Esophagus squamous epithelium (tissue), 4 donors: ENCODE results near the gene NAA80.
"Not testable (repeated sequence)": the region's sequence is repeated elsewhere in the genome, so short reads cannot be mapped to it uniquely, and the experiment has no call there.

Source experiments
- POLR2A ChIP-seq, 4 donors: fragments of 450-650 bp; IDR thresholded peaks; one replicate each; pipeline ENCODE4 v1.6.1; 2017; ENCODE audit warnings: antibody characterized with exemption in 4 of 4, mild to moderate bottlenecking in 4 of 4, moderate library complexity in 3 of 4
- TF ChIP-seq, protein P1 (sequence below), 6 experiments: fragments of 450-650 bp in 4 of 6; fragments of 200-600 bp in 2 of 6; sonication (generic) in 2 of 6; IDR thresholded peaks; one replicate each; pipeline ENCODE4 v1.5.1; 2016 to 2019; ENCODE audit warnings: antibody characterized with exemption in 6 of 6, mild to moderate bottlenecking in 4 of 6, moderate library complexity in 4 of 6

DNA sequence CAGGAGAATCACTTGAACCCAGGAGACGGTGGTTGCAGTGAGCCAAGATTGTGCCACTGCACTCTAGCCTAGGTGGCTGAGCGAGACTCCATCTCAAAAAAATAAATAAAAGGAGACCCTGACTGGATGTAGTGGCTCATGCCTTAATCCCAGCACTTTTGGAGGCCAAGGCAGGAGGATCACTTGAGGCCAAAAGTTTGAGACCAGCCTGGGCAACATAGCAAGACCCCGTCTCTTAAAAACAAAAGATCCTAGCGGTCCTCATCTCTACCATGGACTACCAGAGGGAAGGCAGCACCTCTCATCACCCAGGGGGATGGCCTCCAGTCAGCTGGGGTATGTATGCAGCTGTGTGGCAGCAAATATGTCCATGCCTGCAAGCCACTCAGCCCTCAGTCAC lies 37.0 kb downstream of the NAA80 start:
- TF ChIP-seq, protein P1, sequence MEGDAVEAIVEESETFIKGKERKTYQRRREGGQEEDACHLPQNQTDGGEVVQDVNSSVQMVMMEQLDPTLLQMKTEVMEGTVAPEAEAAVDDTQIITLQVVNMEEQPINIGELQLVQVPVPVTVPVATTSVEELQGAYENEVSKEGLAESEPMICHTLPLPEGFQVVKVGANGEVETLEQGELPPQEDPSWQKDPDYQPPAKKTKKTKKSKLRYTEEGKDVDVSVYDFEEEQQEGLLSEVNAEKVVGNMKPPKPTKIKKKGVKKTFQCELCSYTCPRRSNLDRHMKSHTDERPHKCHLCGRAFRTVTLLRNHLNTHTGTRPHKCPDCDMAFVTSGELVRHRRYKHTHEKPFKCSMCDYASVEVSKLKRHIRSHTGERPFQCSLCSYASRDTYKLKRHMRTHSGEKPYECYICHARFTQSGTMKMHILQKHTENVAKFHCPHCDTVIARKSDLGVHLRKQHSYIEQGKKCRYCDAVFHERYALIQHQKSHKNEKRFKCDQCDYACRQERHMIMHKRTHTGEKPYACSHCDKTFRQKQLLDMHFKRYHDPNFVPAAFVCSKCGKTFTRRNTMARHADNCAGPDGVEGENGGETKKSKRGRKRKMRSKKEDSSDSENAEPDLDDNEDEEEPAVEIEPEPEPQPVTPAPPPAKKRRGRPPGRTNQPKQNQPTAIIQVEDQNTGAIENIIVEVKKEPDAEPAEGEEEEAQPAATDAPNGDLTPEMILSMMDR (IDR thresholded peaks at IDR 0.05): not testable (repeated sequence)
- not testable (repeated sequence) for TF ChIP-seq POLR2A (IDR thresholded peaks at IDR 0.05)
